ENCODE data around the gene AVL9.

DNA sequence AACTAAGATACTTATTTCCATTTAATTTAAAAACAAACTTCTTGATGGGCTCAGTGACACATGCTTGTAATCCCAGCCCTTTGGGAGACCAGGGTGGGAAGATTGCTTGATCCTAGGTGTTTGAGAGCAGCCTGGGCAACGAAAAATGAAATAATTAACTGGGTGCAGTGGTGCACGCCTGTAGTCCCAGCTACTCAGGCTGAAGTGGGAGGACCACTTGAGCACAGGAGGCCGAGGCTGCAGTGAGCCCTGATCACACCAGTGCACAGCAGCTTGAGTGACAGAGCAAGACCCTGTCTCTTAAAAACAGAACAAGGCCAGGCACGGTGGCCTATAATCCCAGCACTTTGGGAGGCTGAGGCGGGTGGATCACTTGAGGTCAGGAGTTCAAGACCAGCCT lies 37.4 kb downstream of the AVL9 start:
- TF ChIP-seq GABPA (tag; conservative IDR thresholded peaks at IDR 0.05; ENCODE audit: low read depth) (no peak), SIX5 (IDR thresholded peaks at IDR 0.05; ENCODE audit: borderline replicate concordance in 1 of 2, insufficient read depth in 1 of 2, low read depth in 1 of 2, low read length in 2 of 2) (no peak), POLR2AphosphoS5 (IDR thresholded peaks at IDR 0.05; ENCODE audit: control insufficient read depth, insufficient read depth, low read depth, low read length) (no peak), RBM17 (IDR thresholded peaks at IDR 0.05; ENCODE audit: borderline replicate concordance, low read depth, low read length) (no peak), NR2C2 (CRISPR knock-in tag; IDR thresholded peaks at IDR 0.05) (no peak), NR2C2 (tag; IDR thresholded peaks at IDR 0.05) (no peak), NFE2 (IDR thresholded peaks at IDR 0.05; ENCODE audit: low read depth) (no peak), CHD2 (IDR thresholded peaks at IDR 0.05; ENCODE audit: low read depth, low read length) (no peak)
- TF ChIP-seq, protein P1, sequence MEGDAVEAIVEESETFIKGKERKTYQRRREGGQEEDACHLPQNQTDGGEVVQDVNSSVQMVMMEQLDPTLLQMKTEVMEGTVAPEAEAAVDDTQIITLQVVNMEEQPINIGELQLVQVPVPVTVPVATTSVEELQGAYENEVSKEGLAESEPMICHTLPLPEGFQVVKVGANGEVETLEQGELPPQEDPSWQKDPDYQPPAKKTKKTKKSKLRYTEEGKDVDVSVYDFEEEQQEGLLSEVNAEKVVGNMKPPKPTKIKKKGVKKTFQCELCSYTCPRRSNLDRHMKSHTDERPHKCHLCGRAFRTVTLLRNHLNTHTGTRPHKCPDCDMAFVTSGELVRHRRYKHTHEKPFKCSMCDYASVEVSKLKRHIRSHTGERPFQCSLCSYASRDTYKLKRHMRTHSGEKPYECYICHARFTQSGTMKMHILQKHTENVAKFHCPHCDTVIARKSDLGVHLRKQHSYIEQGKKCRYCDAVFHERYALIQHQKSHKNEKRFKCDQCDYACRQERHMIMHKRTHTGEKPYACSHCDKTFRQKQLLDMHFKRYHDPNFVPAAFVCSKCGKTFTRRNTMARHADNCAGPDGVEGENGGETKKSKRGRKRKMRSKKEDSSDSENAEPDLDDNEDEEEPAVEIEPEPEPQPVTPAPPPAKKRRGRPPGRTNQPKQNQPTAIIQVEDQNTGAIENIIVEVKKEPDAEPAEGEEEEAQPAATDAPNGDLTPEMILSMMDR (IDR thresholded peaks at IDR 0.05 in 2 of 3, conservative IDR thresholded peaks at IDR 0.05 in 1 of 3; ENCODE audit: insufficient read depth in 2 of 3, low read depth in 1 of 3, low read length in 3 of 3) = no peak

Data from K562 (cell line).